Measurements from ENCODE around the gene WASF2. TPM values are rescaled to one million over a fixed set of nuclear protein-coding genes. Genes with fewer than 3 reads are reported as not detected.

Gene WASF2
- total and polyA plus RNA-seq, 2 of the 8 experiments (the other 6 are each of a cell fraction or from before 2014, with no cell fraction given): 32.1 to 86.6 TPM

DNA sequence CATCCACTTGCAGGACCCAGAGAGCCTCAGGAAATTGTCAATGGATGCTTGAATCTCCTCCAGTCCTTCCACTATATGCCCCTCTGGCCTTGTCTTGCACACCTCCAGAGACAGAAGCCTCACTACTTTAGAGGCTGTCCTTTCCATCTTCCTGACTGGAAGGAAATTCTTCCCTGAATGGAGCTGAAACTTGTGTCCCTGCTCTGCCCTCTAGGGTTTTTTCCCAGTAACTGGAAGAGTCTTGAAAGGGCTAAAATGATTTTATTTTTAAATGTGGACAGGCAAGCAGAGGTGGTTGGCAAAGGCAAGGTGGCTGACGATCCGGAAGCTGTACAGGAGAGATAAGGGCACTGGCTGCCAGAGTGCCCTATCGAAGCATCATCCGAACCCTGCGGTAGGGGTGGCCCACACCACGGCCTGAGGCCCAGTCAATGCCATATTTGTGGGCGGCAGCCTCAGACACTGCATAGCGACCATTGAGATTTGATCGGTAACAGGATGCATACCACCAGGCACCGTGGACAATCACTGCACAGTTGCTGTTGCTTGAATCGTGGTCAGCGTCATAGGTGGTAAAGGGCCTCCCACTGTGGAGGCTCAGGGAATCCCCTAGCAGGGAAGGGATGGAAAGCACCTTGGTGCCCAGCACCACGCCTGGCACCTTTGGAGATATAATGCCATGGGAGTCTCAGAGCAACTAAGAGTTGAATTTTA lies 120.9 kb downstream of the WASF2 start:
- Histone ChIP-seq H3K18ac (ENCODE audit: extremely low read depth, low read length) (no peak overlapping the region), H3K79me2 (ENCODE audit: control insufficient read depth in 1 of 2, insufficient read depth in 2 of 2, low read length in 2 of 2) (no peaks in the 10 kb centered on the region), H4K5ac (ENCODE audit: insufficient read length, low read depth, low read length) (no peak overlapping the region), H2BK120ac (replicated peaks; ENCODE audit: low read depth, low read length) (no peak overlapping the region), H3K23me2 (ENCODE audit: low read depth, low read length) (peaks cover 2% of the 10 kb centered on the region; the same call in 1 of the 2 replicates), H2BK20ac (ENCODE audit: low read length) (no peak overlapping the region), H2BK12ac (ENCODE audit: low read depth, low read length) (no peak overlapping the region), H2AK5ac (ENCODE audit: low read depth, low read length) (no peak overlapping the region), H3K4me2 (ENCODE audit: insufficient read depth in 1 of 2, low read depth in 2 of 2, low read length in 2 of 2) (no peak overlapping the region), H3K9ac (replicated peaks in 1 of 4; ENCODE audit: extremely low read depth in 1 of 4, low read depth in 3 of 4, low read length in 3 of 4) (no peak overlapping the region; a peak in 1 of 7 replicates), H3K36me3 (ENCODE audit: control insufficient read depth in 2 of 4, insufficient read depth in 4 of 4, low read length in 3 of 4) (no peaks in the 10 kb centered on the region), H2AFZ (ENCODE audit: low read length) (no peak overlapping the region), H3K56ac (replicated peaks; ENCODE audit: insufficient read length, low read depth, low read length) (no peak overlapping the region), H3K23ac (ENCODE audit: insufficient read length) (no peak overlapping the region), H4K91ac (replicated peaks; ENCODE audit: insufficient read length, low read length) (no peak overlapping the region), H3K79me1 (ENCODE audit: low read depth, low read length) (no peaks in the 10 kb centered on the region), H3K4me3 (ENCODE audit: extremely low read depth in 1 of 4, insufficient read depth in 2 of 4, low read depth in 3 of 4, low read length in 4 of 4) (no peak overlapping the region), H3K4me1 (replicated peaks in 1 of 4; ENCODE audit: control insufficient read depth in 3 of 4, insufficient read depth in 4 of 4, low read length in 3 of 4) (peaks cover 3 to 15% (median 6%) of the 10 kb centered on the region in 4 experiments), H3K4ac (replicated peaks; ENCODE audit: insufficient read length, low read depth, low read length) (no peak overlapping the region), H3K9me3 (ENCODE audit: insufficient read depth in 2 of 2, low read depth in 1 of 2, low read length in 1 of 2) (no peaks in the 10 kb centered on the region), H3K27me3 (replicated peaks in 1 of 4; ENCODE audit: control insufficient read depth in 3 of 4, extremely low read depth in 1 of 4, insufficient read depth in 3 of 4, low read length in 3 of 4) (no peaks in the 10 kb centered on the region), H2BK5ac (ENCODE audit: low read depth, low read length) (no peak overlapping the region), H4K20me1 (replicated peaks in 1 of 2; ENCODE audit: control insufficient read depth in 1 of 2, insufficient read depth in 2 of 2, low read length in 2 of 2) (peaks cover 0 to 2% of the 10 kb centered on the region in 2 experiments), H4K8ac (ENCODE audit: extremely low read depth, insufficient read depth, low read length) (no peak overlapping the region), H2BK15ac (ENCODE audit: low read length) (no peak overlapping the region), H3K14ac (ENCODE audit: insufficient read length) (no peak overlapping the region), H3K27ac (ENCODE audit: low read depth, low read length) (no peak overlapping the region)
- CTCF ChIA-PET (ENCODE audit: partially characterized antibody): interaction anchor here (0.7 to 28.8 kb wide), 23 partner anchors 8 to 266 kb away, joined by 3 to 625 read pairs (median 4); partner anchors contain the start of genes CD164L2, FCN3 and GPR3
- 84% methylated on average over 13 of the region's 13 CpGs; no CpG with 5 or more reads in 1 of the 2 experiments for WGBS, 2 experiments (ENCODE audit: extremely low coverage in 1 of 2, insufficient coverage in 1 of 2, insufficient read length in 1 of 2, insufficient replicate concordance in 2 of 2, low coverage in 1 of 2, low lambda C conversion rate in 2 of 2, missing lambda C conversion rate in 1 of 2)
- FAIRE-seq (no peak), DNase-seq (ENCODE audit: low read depth in 1 of 2, low spot score in 2 of 2) (no peak)
- POLR2A ChIA-PET (ENCODE audit: partially characterized antibody): interaction anchor here (0.6 to 5.0 kb wide), 11 partner anchors 10 to 371 kb away, joined by 3 to 14 read pairs (median 4); partner anchors contain the start of genes CD164L2 and SYTL1

All from H1 (cell line).